Measurements from ENCODE around the gene ATP10A. TPM values are rescaled to one million over a fixed set of nuclear protein-coding genes. Genes with fewer than 3 reads are reported as not detected.

ATP10A gene
- polyA plus RNA-seq, 1 of the 3 experiments (the other 2 are of a cell fraction): not detected

GRCh38 chr15:25766417-25766816 lies 96.7 kb downstream of the ATP10A start:
- Histone ChIP-seq H3K9ac (no peak overlapping the region), H3K4me2 (no peak overlapping the region), H3K27ac (ENCODE audit: low read depth in 2 of 2, low read length in 1 of 2) (no peak overlapping the region), H3K27me3 (ENCODE audit: insufficient read depth) (no peaks in the 10 kb centered on the region), H2AFZ (ENCODE audit: low read depth) (no peak overlapping the region), H3K4me3 (ENCODE audit: low read depth in 2 of 2, low read length in 1 of 2) (no peak overlapping the region), H3K4me1 (ENCODE audit: control insufficient read depth in 1 of 2, insufficient read depth in 2 of 2, low read depth in 1 of 2, low read length in 1 of 2) (no peaks in the 10 kb centered on the region; a peak in 1 of 4 replicates), H3K9me2 (no peaks in the 10 kb centered on the region), H3K79me2 (ENCODE audit: insufficient read depth) (no peaks in the 10 kb centered on the region), H3F3A (replicated peaks; ENCODE audit: insufficient read depth) (no peaks in the 10 kb centered on the region), H3K36me3 (replicated peaks in 1 of 2; ENCODE audit: control insufficient read depth in 1 of 2, insufficient read depth in 2 of 2, low read length in 1 of 2) (no peaks in the 10 kb centered on the region), H4K20me1 (ENCODE audit: insufficient read depth) (no peaks in the 10 kb centered on the region), H3K9me3 (no peaks in the 10 kb centered on the region)
- CTCF ChIA-PET: no interaction called here
- WGBS (ENCODE audit: low lambda C conversion rate): 56% methylated on average over 3 of the region's 7 CpGs
- POLR2A ChIA-PET: no interaction called here
- no peak for DNase-seq
- TF ChIP-seq, protein P1, sequence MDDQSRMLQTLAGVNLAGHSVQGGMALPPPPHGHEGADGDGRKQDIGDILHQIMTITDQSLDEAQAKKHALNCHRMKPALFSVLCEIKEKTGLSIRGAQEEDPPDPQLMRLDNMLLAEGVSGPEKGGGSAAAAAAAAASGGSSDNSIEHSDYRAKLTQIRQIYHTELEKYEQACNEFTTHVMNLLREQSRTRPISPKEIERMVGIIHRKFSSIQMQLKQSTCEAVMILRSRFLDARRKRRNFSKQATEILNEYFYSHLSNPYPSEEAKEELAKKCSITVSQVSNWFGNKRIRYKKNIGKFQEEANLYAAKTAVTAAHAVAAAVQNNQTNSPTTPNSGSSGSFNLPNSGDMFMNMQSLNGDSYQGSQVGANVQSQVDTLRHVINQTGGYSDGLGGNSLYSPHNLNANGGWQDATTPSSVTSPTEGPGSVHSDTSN (IDR thresholded peaks at IDR 0.05): no peak
- TF ChIP-seq GABPA (IDR thresholded peaks at IDR 0.05; ENCODE audit: low read depth) (no peak), TCF12 (IDR thresholded peaks at IDR 0.05) (no peak), MXI1 (IDR thresholded peaks at IDR 0.05; ENCODE audit: low read depth, low read length) (no peak), RFX5 (IDR thresholded peaks at IDR 0.05; ENCODE audit: low read length) (no peak), USF1 (IDR thresholded peaks at IDR 0.05; ENCODE audit: borderline replicate concordance, low read depth) (no peak), RXRA (IDR thresholded peaks at IDR 0.05; ENCODE audit: borderline replicate concordance, low read depth) (no peak)
- TF ChIP-seq, protein P2, sequence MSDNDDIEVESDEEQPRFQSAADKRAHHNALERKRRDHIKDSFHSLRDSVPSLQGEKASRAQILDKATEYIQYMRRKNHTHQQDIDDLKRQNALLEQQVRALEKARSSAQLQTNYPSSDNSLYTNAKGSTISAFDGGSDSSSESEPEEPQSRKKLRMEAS (IDR thresholded peaks at IDR 0.05; ENCODE audit: low read depth): no peak

- no peak for DNase-seq
- H3K9me2 ChIP-seq: no peaks in the 10 kb centered on the region
- no peaks in the 10 kb centered on the region for H3K9me3 ChIP-seq
- H3K4me3 ChIP-seq (ENCODE audit: low read depth in 2 of 2, low read length in 1 of 2): no peak overlapping the region
- no peaks in the 10 kb centered on the region for H3K36me3 ChIP-seq (replicated peaks in 1 of 2; ENCODE audit: control insufficient read depth in 1 of 2, insufficient read depth in 2 of 2, low read length in 1 of 2)
- H3K27ac ChIP-seq (ENCODE audit: low read depth in 2 of 2, low read length in 1 of 2): no peak overlapping the region
- H3F3A ChIP-seq (replicated peaks; ENCODE audit: insufficient read depth): no peaks in the 10 kb centered on the region
- H3K4me2 ChIP-seq: no peak overlapping the region
- H3K79me2 ChIP-seq (ENCODE audit: insufficient read depth): no peaks in the 10 kb centered on the region
- H3K4me1 ChIP-seq (ENCODE audit: control insufficient read depth in 1 of 2, insufficient read depth in 2 of 2, low read depth in 1 of 2, low read length in 1 of 2): no peaks in the 10 kb centered on the region; a peak in 1 of 4 replicates
- no peaks in the 10 kb centered on the region for H3K27me3 ChIP-seq (ENCODE audit: insufficient read depth)
- 45% methylated on average over 14 of the region's 14 CpGs for whole genome bisulfite sequencing (ENCODE audit: low lambda C conversion rate)
- no peaks in the 10 kb centered on the region for H4K20me1 ChIP-seq (ENCODE audit: insufficient read depth)
- ChIA-PET CTCF (no interaction called here), POLR2A (no interaction called here)
- no peak overlapping the region for H3K9ac ChIP-seq
- no peak overlapping the region for H2AFZ ChIP-seq (ENCODE audit: low read depth)
- no peak for TF ChIP-seq POLR2AphosphoS5 (IDR thresholded peaks at IDR 0.05; ENCODE audit: low read depth, low read length)
- TF ChIP-seq SIN3A (IDR thresholded peaks at IDR 0.05; ENCODE audit: borderline replicate concordance, low read depth, low read length): no peak
- TF ChIP-seq RFX5 (IDR thresholded peaks at IDR 0.05; ENCODE audit: low read length): no peak
- TF ChIP-seq EP300 (IDR thresholded peaks at IDR 0.05; ENCODE audit: borderline replicate concordance in 1 of 2, low read depth in 1 of 2, low read length in 1 of 2): no peak
- TF ChIP-seq SMC3 (IDR thresholded peaks at IDR 0.05; ENCODE audit: low read depth, low read length): no peak
- no peak for TF ChIP-seq FOXJ3 (CRISPR knock-in tag; IDR thresholded peaks at IDR 0.05)
- no peak for TF ChIP-seq FOSL2 (IDR thresholded peaks at IDR 0.05; ENCODE audit: borderline replicate concordance, low read depth)
- TF ChIP-seq ELF1 (IDR thresholded peaks at IDR 0.05): no peak
- TF ChIP-seq MEF2A (IDR thresholded peaks at IDR 0.05; ENCODE audit: borderline replicate concordance, low read depth): no peak
- no peak for TF ChIP-seq USF1 (IDR thresholded peaks at IDR 0.05; ENCODE audit: borderline replicate concordance, low read depth)
- TF ChIP-seq, protein P3, sequence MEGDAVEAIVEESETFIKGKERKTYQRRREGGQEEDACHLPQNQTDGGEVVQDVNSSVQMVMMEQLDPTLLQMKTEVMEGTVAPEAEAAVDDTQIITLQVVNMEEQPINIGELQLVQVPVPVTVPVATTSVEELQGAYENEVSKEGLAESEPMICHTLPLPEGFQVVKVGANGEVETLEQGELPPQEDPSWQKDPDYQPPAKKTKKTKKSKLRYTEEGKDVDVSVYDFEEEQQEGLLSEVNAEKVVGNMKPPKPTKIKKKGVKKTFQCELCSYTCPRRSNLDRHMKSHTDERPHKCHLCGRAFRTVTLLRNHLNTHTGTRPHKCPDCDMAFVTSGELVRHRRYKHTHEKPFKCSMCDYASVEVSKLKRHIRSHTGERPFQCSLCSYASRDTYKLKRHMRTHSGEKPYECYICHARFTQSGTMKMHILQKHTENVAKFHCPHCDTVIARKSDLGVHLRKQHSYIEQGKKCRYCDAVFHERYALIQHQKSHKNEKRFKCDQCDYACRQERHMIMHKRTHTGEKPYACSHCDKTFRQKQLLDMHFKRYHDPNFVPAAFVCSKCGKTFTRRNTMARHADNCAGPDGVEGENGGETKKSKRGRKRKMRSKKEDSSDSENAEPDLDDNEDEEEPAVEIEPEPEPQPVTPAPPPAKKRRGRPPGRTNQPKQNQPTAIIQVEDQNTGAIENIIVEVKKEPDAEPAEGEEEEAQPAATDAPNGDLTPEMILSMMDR (IDR thresholded peaks at IDR 0.05): no peak
- no peak for TF ChIP-seq JUND (IDR thresholded peaks at IDR 0.05)
- no peak for TF ChIP-seq EZH2phosphoT487 (IDR thresholded peaks at IDR 0.05; ENCODE audit: borderline replicate concordance, low read depth)
- TF ChIP-seq GATA2 (CRISPR knock-in tag; IDR thresholded peaks at IDR 0.05): no peak
- TF ChIP-seq, protein P4, sequence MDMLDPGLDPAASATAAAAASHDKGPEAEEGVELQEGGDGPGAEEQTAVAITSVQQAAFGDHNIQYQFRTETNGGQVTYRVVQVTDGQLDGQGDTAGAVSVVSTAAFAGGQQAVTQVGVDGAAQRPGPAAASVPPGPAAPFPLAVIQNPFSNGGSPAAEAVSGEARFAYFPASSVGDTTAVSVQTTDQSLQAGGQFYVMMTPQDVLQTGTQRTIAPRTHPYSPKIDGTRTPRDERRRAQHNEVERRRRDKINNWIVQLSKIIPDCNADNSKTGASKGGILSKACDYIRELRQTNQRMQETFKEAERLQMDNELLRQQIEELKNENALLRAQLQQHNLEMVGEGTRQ (IDR thresholded peaks at IDR 0.05; ENCODE audit: borderline replicate concordance, low read depth, low read length): no peak
- TF ChIP-seq RCOR1 (IDR thresholded peaks at IDR 0.05; ENCODE audit: low read length): no peak
Measured at GRCh38 chr15:25764980-25765735, 98.0 kb downstream of the ATP10A start.
